Brain pericyte (primary cell): ENCODE measurements around the gene ARHGEF12.

Experiments used
- DNase-seq: peaks from one replicate; pipeline ENCODE4 v3.0.0-alpha.2; 2012; ENCODE audit warnings: low read depth, low spot score

The ARHGEF12 gene

DNA sequence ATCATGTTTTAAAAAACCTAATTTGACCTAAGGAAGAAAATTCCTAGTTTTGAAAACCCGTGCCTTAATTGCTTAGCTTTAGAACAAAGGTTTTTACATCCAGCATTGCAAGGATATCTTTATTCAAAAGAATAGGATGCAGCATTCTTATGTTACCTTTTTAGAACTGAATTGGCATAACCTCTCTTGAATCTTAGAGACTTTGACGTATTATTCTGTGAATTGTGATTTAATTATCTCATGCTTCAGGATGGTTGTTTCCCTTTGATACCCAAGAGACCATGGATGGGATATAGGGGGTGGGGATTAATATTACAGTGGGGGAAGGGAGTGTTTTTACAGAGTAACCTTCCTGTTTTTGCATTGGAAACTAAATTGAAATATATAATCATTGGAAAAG is 49.4 kb downstream of the ARHGEF12 start:
- DNase-seq: no peak

DNA sequence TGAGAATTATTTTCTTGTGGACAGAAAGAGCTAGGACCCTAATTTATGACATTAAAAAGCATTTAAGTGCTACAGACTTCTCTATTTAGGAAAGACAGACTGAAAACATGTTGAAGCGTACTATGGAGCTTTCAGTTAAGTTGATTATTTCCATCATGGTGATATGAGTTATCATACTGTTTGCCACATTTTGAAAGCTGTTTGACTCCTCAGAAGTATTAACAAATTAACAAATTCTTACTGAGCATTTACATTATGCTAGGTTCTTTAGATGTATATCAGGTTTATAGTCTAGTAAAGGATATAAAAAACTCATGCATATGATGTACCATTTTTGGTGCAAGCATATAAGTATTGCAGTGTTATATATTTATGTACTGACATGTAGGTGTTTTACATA is 50.1 kb downstream of the ARHGEF12 start:
- no peak for DNase-seq

DNA sequence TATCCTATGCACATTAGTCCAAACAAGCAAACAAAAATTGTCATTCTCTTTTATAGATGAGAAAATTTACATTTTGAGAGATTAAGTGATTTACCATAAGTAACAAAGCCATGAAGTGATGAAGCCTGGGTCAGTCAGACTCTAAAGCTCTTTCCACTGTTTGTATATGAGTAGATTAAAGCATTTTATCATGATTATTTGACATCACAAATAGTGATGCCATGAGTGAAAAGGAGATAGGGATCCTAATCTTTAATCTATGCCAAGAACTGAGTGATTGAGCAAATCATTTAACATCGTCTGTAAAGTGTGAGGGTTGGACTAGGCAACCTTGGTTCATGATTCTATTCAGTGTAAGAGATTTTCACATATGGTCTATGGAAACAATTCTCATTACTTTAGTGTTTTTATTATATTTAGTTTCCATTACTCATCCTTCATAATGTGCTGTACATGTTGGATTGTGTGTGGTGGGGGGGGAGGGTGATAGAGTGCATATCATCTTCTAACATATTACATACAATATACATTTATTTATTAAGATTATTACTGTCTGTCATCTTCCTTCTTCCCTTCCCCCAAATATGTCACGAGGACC is 50.7 kb downstream of the ARHGEF12 start:
- no peak for DNase-seq

DNA sequence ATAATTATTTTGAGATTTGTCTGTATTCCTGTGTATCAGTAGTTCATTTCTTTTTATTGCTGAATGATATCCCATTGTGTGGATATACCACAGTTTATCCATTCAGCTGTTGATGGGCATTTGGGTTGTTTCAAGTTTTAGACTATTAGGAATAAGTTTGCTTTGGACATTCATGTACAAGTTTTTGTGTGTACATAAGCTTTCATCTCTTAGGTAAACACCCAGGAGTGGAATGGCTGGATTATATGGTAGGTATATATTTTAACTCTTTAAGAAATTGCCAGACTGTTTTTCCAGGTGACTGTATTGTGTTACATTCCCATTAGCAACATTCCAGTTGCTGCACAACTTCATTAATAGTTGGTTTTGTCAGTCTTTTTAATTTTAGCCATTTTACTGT is 52.0 kb downstream of the ARHGEF12 start:
- no peak for DNase-seq

DNA sequence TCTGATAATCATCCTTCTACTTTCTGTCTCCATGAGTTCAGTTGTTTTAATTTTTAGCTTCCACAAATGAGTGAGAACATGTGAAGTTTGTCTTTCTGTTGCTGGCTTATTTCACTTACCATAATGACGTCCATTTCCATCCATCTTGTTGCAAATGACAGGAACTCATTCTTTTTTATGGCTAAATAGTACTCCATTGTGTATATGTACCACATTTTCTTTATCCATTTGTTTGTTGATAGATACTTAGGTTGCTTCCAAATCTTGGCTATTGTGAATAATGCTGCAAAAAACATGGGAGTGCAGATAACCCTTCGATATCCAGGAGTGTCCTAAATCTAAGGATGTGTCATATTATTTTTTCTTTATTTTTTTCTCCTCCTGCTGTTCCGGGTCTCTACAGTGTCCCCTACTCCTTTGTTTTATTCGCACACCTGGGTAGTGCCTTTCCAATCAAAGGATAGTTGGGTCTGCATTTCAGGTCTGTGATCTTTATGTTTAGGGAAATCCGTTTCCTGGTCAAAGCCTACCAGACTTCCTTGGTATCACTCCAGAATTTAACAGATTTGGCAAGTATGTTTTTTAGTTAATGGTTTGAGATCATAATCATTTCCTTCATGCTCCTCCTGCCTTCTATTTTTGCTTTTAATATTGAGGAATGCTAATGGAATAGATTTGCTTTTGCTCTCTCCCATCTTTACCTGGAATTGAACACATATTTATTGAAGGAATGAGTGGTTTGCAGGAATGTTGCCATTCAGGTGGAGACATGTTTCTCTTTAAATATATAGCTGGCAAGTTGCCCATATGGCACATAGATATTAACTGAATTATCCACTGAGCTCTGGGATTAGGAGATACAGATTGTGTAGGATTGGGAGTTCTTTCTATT is 53.7 kb downstream of the ARHGEF12 start:
- DNase-seq: no peak

DNA sequence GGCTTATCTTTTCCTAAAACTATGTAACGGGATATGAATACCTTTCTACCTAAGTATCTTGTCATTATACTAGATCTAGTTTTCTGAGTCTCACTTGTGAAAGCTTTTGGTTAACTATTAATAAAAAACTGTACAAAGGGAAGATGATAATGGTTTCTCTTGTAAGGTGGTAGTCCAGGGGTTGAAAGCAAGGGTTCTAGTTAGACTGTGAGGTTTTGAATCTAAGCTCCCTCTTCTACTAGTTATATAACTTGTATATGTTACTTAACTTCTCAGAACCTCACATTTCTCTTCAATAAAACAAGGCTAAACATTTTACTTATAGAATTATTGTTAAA is 54.3 kb downstream of the ARHGEF12 start:
- DNase-seq: no peak

DNA sequence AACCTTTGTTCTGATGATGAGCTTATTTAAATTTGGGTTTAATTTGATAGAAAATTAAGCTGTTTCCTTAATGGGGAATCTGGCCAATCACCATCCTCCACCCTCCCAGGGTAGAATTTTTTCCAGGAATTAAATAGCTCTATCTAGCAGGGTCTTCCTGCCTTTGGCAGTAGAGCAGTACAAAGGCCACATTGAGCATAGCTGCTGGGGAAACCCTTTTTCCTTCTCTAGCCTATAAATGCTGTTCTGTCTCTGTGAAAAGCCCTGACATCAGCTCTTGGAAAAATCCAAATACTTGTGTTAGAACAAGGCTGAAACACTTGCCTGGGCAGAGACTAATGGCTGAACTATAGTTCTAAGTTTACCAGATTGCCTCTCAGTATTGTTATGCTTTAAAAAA is 55.1 kb downstream of the ARHGEF12 start:
- no peak for DNase-seq

DNA sequence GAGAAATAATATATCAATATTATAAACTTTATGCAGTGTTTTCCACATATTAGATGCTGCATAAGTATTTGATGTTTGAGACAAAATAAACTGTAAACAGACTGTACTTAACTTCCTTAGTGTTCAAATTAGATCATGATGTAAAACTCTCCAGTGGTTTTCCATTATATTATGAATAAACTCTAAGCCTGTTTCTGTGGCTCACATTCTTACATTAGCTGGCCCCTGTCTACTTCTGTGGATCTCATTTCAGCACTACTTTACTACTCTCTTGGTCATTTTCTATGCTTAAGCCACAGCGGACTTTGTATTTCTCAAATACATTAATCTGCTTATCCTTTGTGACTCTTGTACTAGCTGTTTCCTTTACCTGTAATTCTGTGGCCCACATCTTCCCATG is 55.6 kb downstream of the ARHGEF12 start:
- DNase-seq: no peak

DNA sequence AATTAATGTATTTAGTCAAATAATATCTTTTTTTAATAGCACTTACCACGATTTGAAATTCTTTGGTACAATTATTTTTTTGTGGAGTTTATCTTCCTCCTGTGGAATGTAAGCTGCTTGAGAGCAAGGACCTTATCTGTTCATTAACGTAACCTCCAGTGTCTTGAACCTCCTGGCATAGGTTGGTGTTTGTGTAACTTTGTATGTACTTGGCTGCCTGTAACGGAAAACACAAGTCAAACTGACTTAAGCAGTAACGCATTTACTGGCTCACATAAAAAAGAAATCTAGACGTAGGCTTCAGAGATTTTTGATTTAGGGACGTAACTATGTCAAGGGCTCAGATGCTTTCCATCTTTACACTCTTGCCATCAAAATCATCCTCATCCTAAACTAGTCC is 56.1 kb downstream of the ARHGEF12 start:
- DNase-seq: no peak

DNA sequence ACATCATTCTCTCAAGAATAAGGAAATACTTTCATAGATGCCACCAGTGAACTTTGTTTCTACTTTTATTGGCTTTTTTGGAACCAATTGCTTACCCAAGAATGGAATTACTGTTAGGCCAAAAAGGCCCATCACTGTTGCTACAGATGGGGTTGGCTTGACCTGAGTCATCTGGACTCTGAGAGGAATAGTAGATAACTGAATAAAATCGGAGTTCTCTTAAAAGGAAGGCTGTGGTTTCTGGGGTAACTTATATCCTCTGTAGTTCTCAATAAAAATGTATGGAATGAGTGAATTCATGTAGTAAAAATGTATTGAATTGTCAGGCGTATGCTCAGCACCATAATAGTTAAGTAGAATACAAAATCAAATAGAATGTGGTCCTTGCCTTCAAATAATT is 56.6 kb downstream of the ARHGEF12 start:
- no peak for DNase-seq

DNA sequence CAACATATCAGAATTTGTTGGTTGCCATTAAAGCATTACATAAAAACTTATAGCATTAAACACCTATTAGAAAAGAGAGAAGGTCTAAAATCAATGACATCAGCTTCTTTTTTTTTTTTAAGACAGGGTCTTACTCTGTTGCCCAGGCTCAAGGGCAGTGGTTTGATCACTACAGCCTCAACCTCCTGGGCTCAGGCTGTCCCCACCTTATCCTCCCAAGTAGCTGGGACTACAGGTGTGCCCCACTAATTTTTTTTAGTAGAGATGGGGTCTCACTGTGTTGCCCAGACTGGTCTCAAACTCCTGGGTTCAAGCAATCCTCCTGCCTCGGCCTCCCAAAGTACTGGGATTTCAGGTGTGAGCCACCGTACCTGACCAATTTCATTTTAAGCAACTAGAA is 57.9 kb downstream of the ARHGEF12 start:
- DNase-seq: no peak

DNA sequence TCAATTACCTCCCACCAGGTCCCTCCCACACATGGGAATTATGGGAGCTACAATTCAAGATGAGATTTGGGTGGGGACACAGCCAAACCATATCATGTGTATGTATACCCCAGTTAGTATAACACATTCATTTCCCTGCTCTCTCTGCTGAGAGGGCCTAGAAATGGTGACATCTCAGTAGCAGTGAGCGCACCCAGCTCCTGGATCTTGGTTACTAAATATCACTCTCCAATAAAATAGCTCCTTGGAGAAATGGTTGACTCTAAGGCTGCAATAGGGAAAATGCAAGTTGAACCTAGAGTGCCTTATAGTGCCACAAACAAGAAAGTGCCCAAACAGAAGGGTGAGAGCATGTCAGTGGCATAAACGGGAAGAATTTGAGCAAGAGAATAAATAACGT is 59.6 kb downstream of the ARHGEF12 start:
- DNase-seq: no peak

DNA sequence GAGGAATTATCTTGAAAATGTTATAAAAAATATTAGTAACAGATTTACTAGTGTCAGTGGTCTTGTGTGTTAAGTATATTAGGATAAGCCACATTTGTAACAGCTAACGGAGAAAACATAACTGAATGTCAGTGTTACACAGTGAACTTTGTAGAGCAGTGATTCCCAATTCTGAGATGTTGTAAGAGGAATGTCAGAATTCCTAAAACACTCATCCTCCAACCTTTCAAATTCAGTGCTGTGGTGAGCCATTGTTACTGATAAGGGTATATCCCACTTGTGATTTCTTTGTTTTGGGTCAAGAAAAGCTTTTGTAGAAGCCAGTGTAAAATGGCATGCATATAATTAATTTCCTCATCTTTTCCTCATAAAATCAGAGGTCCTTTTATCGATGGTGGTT is 61.9 kb downstream of the ARHGEF12 start:
- DNase-seq: no peak

DNA sequence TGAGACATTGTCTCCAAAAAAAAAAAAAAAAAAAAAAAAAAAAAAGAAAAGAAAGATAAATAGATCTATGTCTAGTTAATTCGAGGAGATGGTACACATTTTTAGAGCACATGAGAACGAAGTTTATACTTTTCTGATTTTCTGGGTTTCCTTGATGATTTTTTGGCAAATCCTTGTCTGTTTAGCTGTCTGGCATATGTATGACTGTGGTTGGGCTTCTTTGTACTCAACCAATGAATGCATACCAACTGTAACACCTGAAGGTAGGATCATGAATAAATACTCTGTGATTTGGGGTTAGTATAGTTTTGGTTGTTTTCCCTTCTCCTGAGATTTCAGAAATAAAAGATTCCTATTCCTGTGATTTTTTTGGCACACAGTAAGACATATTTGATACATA is 63.1 kb downstream of the ARHGEF12 start:
- no peak for DNase-seq

DNA sequence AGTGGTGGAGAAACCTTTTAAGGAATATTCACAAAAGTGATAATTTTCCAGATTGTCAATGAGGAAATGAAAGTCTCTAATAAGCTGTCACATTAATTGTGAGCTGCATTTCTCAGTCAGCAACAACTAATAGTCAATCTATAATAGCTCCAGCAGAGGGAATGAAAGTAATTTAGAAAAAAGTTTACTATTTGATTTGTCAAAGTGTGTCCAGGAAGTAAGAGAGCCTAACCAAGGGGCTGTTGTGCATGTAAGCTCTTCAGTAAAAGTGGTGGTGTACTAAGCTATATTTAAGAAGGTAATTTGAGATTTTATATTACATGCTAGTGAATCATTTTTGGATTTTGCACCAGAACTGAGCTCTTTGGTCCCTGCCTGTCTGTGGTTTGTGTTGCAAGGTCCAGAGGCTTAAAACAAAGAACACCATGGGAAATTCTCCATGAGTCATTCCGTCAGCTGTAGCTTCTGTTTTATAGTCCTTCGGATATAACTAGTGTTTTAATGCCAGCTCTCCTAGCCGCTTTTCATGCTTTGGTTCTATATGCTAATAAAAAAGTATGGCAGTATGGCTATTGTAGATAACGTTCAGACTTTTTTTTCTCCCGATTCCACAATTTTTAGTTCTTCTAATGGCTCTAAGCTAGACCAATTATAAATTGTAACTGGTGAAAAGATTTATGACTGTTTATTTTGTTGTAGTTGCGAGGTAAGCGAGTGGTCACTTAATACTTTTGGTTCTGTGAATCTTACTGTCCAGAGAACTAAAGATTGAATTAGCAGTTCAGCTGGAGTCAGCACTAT is 64.6 kb downstream of the ARHGEF12 start:
- DNase-seq: peak; percentile 83

DNA sequence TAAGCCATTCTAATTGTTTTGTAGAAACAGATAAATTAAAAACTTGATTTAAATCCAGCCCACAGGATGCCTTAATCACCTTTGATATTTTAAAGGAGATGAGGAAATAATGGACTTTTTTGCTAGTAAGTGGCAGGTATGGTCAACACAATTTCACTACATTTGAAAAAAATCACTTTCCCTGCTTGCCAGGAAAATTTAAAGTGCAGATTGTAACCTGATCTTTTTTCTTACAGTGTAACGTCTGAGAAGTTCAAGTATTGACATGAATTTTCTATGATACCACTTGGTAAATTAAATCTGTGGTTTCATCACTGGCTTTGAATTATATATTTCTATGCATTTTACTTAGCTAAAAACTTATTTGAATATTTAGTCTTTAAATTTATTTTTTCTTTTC is 65.3 kb downstream of the ARHGEF12 start:
- no peak for DNase-seq

DNA sequence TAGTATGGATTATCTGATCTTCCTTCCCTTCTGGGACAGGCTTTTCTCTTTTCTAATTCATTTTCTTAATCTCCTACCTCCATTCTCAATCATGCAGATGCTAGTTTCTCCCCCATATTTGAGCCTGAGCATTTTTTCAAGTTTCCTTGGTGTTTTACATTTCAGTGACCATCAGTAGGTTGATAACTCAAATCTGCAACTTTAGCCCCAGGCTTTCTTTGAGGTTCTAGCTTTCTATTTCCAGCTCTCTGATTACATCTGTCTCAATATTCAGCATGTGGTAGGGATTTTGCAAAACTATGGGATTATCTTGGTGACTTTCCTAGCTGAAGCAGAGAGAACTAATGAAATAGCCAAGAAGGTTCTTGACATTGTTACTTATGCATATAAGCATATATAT is 67.8 kb downstream of the ARHGEF12 start:
- no peak for DNase-seq

DNA sequence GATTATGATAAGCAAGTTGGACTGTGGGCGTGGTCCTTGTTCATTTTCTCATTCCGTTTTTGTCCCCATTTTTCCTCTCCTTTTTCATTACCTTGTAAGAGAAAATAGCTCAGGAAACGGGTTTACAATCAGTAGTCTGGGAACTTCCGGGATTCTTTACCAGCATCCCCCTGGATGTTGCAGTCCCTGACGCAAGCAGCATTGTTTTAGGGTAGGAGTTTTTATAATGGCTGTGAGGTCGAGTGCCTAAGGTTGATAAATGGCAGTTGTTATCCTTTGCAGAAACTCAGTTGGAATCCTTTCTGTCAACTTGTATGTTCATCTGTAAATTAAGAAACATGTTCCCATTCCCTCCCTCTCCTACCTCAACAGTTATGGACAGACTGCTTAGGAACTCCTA is 68.3 kb downstream of the ARHGEF12 start:
- no peak for DNase-seq

DNA sequence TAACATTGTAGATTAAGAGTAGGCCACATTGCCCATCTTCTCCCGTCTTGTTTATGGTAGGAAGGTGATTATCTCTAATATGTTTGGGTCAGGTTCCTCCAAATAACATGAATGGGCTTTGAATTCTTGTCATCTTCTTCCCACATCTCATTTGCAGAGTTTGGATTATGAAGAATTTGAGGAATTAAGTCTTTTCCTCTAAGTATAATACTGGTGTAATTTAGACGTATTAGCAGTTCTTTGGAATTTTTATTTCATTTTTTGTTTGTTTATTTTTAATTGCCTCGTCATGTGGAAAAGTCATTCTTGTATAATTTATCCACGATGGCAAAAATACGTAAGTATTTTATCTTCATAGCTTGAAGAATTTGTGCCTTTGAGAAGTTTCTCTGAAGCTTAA is 73.4 kb downstream of the ARHGEF12 start:
- DNase-seq: no peak

DNA sequence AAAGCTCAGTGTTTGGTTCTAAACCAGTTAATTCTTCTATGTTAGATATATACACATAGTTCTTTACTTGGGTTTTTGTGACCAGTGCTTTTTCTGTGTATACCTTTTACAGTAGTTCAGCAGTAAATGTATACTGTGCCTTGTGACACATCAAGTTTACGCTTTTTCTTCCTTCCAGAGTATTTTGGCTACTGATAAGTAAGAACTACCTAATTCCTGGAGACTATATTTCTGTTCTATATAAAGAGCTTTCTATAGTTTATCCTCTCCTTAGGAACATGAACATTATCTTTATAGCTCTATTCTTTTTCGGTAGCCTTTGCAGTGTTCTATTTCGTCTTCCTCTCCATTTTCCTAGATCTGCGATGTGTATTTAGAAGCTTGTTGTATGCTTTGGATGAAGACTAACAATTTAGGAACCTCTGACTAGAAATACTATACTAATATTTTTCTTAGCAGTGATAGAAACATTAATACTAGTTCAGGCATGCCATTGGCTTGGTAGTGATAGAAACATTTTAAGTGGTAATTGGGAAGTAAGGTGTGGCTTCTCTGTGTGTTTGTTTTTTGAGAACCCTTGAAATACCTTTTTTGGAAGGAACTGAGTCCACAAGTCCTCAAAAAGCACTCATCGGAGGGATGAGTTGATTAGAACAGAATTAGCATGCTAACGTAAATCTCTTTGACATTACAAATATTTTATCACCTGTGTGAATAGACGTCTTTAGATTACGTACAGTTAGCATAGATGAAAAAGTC is 74.6 kb downstream of the ARHGEF12 start:
- DNase-seq: no peak

DNA sequence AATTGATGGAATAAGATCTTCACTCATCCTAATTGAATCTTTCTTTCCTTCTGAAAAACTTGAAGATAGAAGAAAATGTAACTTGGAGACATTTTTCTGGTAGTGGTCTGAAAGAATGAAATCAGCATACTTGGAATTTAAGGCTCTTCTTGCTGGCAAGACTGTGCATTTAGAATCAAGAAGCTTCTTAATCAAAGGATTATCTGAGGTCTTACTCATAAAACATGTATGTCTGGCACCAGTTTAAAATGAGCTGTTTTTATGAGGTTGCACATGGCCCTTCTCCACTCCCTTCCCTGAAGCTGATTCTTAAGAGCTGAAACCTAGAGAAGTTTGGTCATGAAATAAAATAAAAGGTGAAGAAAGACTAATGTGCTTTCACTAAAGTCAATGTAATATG is 77.3 kb downstream of the ARHGEF12 start:
- DNase-seq: no peak

DNA sequence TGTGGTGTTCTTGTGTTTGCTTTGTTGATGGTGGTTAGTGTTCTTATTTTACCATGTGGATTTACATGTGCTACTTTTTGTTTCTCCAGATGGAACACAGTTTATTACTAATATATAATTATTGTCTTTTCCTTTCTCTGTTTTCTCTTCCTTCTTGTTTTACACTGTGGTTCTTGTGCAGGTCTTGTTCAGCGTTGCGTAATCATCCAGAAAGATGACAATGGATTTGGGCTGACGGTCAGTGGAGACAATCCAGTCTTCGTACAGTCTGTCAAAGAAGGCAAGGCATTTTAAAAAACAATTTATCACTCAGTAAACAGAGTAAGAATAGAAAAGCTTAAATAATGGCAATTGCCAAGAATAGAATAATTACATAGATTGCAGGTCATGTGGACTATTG is 84.4 kb downstream of the ARHGEF12 start:
- no peak for DNase-seq
